ENCODE measurements around the gene MGAT3.
"Not testable (repeated sequence)": the region's sequence is repeated elsewhere in the genome, so short reads cannot be mapped to it uniquely, and the experiment has no call there.

Gene MGAT3

GRCh38 chr22:39522091-39522490 is 65.3 kb downstream of the MGAT3 start:
- not testable (repeated sequence) for H3K9me3 ChIP-seq (ENCODE audit: insufficient read depth, low read length, severe bottlenecking); ATAC-seq (ENCODE audit: insufficient read depth, low read depth); H2AFZ ChIP-seq (ENCODE audit: low read depth, low read length); H3K27me3 ChIP-seq (ENCODE audit: insufficient read depth, low read length, poor library complexity); DNase-seq
- peaks cover 76% of the 10 kb centered on the region for H3K79me2 ChIP-seq (ENCODE audit: insufficient read depth, low read length)
- H3K9ac ChIP-seq (ENCODE audit: low read depth, low read length) = peak overlapping the region; percentile 100
- H3K4me2 ChIP-seq (ENCODE audit: insufficient read depth, low read length) = peak overlapping the region; percentile 74
- peak overlapping the region; percentile 98 for H3K27ac ChIP-seq (ENCODE audit: low read length)
- H3K4me1 ChIP-seq (ENCODE audit: insufficient read depth, low read length) = peaks cover 49% of the 10 kb centered on the region
- peaks cover 55% of the 10 kb centered on the region for H3K36me3 ChIP-seq (ENCODE audit: insufficient read depth, low read length)
- peak overlapping the region; percentile 93 to 95; a peak in 3 of 4 replicates for H3K4me3 ChIP-seq (ENCODE audit: low read depth in 1 of 2, low read length in 2 of 2)
- H4K20me1 ChIP-seq (ENCODE audit: insufficient read depth, low read length) = peaks cover 53% of the 10 kb centered on the region

GRCh38 chr22:39522567-39523300 is 65.9 kb downstream of the MGAT3 start:
- Histone ChIP-seq H3K27me3 (ENCODE audit: insufficient read depth, low read length, poor library complexity) (no peaks in the 10 kb centered on the region), H3K4me3 (ENCODE audit: low read depth in 1 of 2, low read length in 2 of 2) (peak overlapping the region in 1 of 2 experiments; percentile 95; a peak in 3 of 4 replicates), H3K27ac (ENCODE audit: low read length) (no peak overlapping the region; the same call in 1 of the 2 replicates), H3K9me3 (ENCODE audit: insufficient read depth, low read length, severe bottlenecking) (no peaks in the 10 kb centered on the region), H3K4me2 (ENCODE audit: insufficient read depth, low read length) (peak overlapping the region; percentile 74), H3K36me3 (ENCODE audit: insufficient read depth, low read length) (peaks cover 56% of the 10 kb centered on the region), H3K4me1 (ENCODE audit: insufficient read depth, low read length) (peaks cover 45% of the 10 kb centered on the region), H3K79me2 (ENCODE audit: insufficient read depth, low read length) (peaks cover 78% of the 10 kb centered on the region), H4K20me1 (ENCODE audit: insufficient read depth, low read length) (peaks cover 58% of the 10 kb centered on the region), H2AFZ (ENCODE audit: low read depth, low read length) (no peak overlapping the region), H3K9ac (ENCODE audit: low read depth, low read length) (peak overlapping the region; percentile 100)
- DNase-seq = peak; percentile 42
- TF ChIP-seq EZH2 (IDR thresholded peaks at IDR 0.05; ENCODE audit: borderline replicate concordance, low read depth, low read length, severe bottlenecking) (no peak), CTCF (IDR thresholded peaks at IDR 0.05; ENCODE audit: borderline replicate concordance, extremely low read depth, low read length, poor library complexity, severe bottlenecking) (no peak)
- no peak for ATAC-seq (ENCODE audit: insufficient read depth, low read depth)

- Histone ChIP-seq H3K27me3 (ENCODE audit: insufficient read depth, low read length, poor library complexity) (no peaks in the 10 kb centered on the region), H3K79me2 (ENCODE audit: insufficient read depth, low read length) (peaks cover 78% of the 10 kb centered on the region), H3K36me3 (ENCODE audit: insufficient read depth, low read length) (peaks cover 69% of the 10 kb centered on the region), H3K4me2 (ENCODE audit: insufficient read depth, low read length) (peak overlapping the region; percentile 46), H3K4me3 (ENCODE audit: low read depth in 1 of 2, low read length in 2 of 2) (no peak overlapping the region), H2AFZ (ENCODE audit: low read depth, low read length) (no peak overlapping the region), H3K9ac (ENCODE audit: low read depth, low read length) (no peak overlapping the region), H3K27ac (ENCODE audit: low read length) (no peak overlapping the region), H3K4me1 (ENCODE audit: insufficient read depth, low read length) (peaks cover 45% of the 10 kb centered on the region), H3K9me3 (ENCODE audit: insufficient read depth, low read length, severe bottlenecking) (no peaks in the 10 kb centered on the region), H4K20me1 (ENCODE audit: insufficient read depth, low read length) (peaks cover 72% of the 10 kb centered on the region)
- ATAC-seq (ENCODE audit: insufficient read depth, low read depth) = no peak
- DNase-seq = peak; percentile 35
- TF ChIP-seq CTCF (IDR thresholded peaks at IDR 0.05; ENCODE audit: borderline replicate concordance, extremely low read depth, low read length, poor library complexity, severe bottlenecking) (no peak), EZH2 (IDR thresholded peaks at IDR 0.05; ENCODE audit: borderline replicate concordance, low read depth, low read length, severe bottlenecking) (no peak)
Measured at GRCh38 chr22:39524089-39524752, 67.4 kb downstream of the MGAT3 start.

Data from DND-41 (cell line).